Measurements from ENCODE around the gene ULK2.

DNA sequence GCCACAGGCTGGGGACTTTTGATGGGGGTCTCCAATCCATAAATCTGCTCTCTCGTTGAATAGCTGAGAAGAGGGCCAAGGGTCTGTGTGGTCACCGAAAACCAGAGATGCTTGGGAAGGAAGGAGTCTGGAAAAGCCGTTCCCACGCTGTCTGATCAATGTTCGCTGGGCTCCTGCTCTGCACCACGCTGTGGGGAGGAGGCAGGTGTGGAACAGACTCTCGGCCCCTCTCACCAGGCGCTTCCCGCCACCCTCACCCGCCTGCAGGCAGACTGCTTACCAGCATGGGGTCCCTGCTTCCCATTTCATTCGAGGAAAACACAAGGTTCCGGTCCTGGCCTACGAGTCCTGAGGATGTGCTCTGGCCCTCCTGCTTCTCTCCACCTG lies 118.9 kb downstream of the ULK2 start:
- TF ChIP-seq CTCF (conservative IDR thresholded peaks at IDR 0.05; ENCODE audit: low read length): no peak
- TF ChIP-seq EZH2phosphoT487 (IDR thresholded peaks at IDR 0.05; ENCODE audit: borderline replicate concordance): no peak

Data from Loucy (cell line).